ENCODE results near the gene KRTAP5-8. TPM values are rescaled to one million over a fixed set of nuclear protein-coding genes. Genes with fewer than 3 reads are reported as not detected.
A peak's percentile ranks its signal among the peaks of the same experiment; 100 is the strongest.

The KRTAP5-8 gene
- total and polyA plus RNA-seq, 2 of the 4 experiments (the other 2 are of a cell fraction): 0.07 TPM; not detected in 1

DNA sequence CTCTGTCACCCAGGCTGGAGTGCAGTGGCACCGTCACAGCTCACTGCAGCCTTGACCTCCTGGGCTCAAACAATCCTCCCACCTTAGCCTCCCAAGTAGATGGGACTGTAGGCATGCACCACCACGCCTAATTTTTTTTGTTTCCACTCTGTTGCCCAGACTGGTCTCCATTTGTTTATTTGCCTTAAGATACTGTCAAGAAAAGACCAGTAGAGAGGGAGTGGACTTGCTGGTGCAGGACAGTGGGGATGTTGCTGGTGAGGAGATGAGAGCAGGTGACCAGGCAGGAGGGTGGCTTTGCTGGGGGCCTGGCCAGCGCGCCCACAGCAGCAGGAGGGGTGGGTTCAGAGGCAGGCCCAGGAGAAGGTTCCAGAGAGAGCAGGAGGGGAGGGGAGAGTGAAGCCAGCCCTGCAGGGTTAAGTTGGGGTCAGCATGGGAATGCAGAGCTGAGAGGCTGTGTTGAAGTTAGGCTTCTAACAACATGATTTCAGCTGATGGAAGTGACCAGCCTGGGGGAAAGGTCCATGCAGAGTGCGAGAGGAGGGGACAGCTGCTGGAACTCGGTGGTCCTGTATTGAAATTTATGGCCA, 49.0 kb upstream of the KRTAP5-8 start:
- H2BK120ac ChIP-seq (ENCODE audit: low read depth, low read length): no peak overlapping the region
- no peak overlapping the region for H3K23ac ChIP-seq (ENCODE audit: low read depth, low read length)
- H2BK20ac ChIP-seq (ENCODE audit: low read depth, low read length): no peak overlapping the region
- intact Hi-C loops (cut with micrococcal nuclease): no loop called here
- H3K36me3 ChIP-seq (ENCODE audit: control insufficient read depth, insufficient read depth, low read length): peaks cover 52% of the 10 kb centered on the region
- ChIA-PET CTCF (no interaction called here), POLR2A (ENCODE audit: unreplicated experiment) (no interaction called here)
- no peak overlapping the region for H3K9ac ChIP-seq (ENCODE audit: low read depth, low read length)
- no peak overlapping the region for H2BK15ac ChIP-seq (ENCODE audit: low read depth, low read length)
- no peak overlapping the region for H3K56ac ChIP-seq (ENCODE audit: extremely low read depth, insufficient read depth, low read length)
- peaks cover 11% of the 10 kb centered on the region; the same call in 1 of the 2 replicates for H3K4me1 ChIP-seq (ENCODE audit: control insufficient read depth, insufficient read depth, low read length)
- H2BK5ac ChIP-seq (ENCODE audit: low read depth, low read length, poor library complexity, severe bottlenecking): no peak overlapping the region
- peak overlapping the region; percentile 23 for H2AK9ac ChIP-seq (replicated peaks; ENCODE audit: low read depth, low read length, poor library complexity)
- no peak overlapping the region for H3K4ac ChIP-seq (ENCODE audit: low read depth, low read length)
- DNase-seq (peak; percentile 4), ATAC-seq (ENCODE audit: low read depth) (peak; percentile 64)
- WGBS, 2 experiments (ENCODE audit: extremely low coverage in 2 of 2, insufficient read length in 1 of 2): no CpG with 5 or more reads among the region's 6 CpGs
- peaks cover 4 to 5% of the 10 kb centered on the region in 2 experiments; a peak in 2 of 4 replicates for H3K79me1 ChIP-seq (ENCODE audit: low read depth in 1 of 2, low read length in 2 of 2)
- BruUV-seq (replicated peaks): no TSS peak
- H3K4me3 ChIP-seq (ENCODE audit: insufficient read depth, low read depth, low read length): no peak overlapping the region
- H2AFZ ChIP-seq (replicated peaks; ENCODE audit: low read length, poor library complexity): peak overlapping the region; percentile 8
- no peaks in the 10 kb centered on the region; the same call in 1 of the 2 replicates for H4K20me1 ChIP-seq (ENCODE audit: insufficient read depth, low read length)
- TF ChIP-seq MXI1 (IDR thresholded peaks at IDR 0.05; ENCODE audit: borderline replicate concordance, low read depth, low read length) (no peak), MAFK (IDR thresholded peaks at IDR 0.05; ENCODE audit: low read depth, low read length) (no peak), FOS (IDR thresholded peaks at IDR 0.05; ENCODE audit: low read depth, low read length) (no peak), BHLHE40 (IDR thresholded peaks at IDR 0.05; ENCODE audit: low read depth, low read length) (no peak), MAZ (IDR thresholded peaks at IDR 0.05; ENCODE audit: borderline replicate concordance, low read depth, low read length) (no peak), ELK1 (IDR thresholded peaks at IDR 0.05; ENCODE audit: borderline replicate concordance, low read depth, low read length) (no peak), CEBPB (IDR thresholded peaks at IDR 0.05; ENCODE audit: low read depth, low read length) (no peak), RFX5 (IDR thresholded peaks at IDR 0.05; ENCODE audit: low read depth, low read length) (no peak), RAD21 (IDR thresholded peaks at IDR 0.05; ENCODE audit: low read length) (no peak), CHD1 (IDR thresholded peaks at IDR 0.05; ENCODE audit: low read depth, low read length) (no peak), NFE2L2 (IDR thresholded peaks at IDR 0.05; ENCODE audit: low read depth, low read length) (no peak), SMC3 (IDR thresholded peaks at IDR 0.05; ENCODE audit: low read depth, low read length) (no peak), USF2 (IDR thresholded peaks at IDR 0.05; ENCODE audit: low read depth, low read length) (no peak), POLR2A (IDR thresholded peaks at IDR 0.05; ENCODE audit: low read depth, low read length) (no peak), CTCF (conservative IDR thresholded peaks at IDR 0.05; ENCODE audit: low read depth, low read length) (no peak), RCOR1 (IDR thresholded peaks at IDR 0.05; ENCODE audit: insufficient replicate concordance, low read length) (no peak)
- H3K9me1 ChIP-seq (ENCODE audit: insufficient read depth, low read length): peaks cover 28% of the 10 kb centered on the region
- in situ Hi-C loops (cut with MboI; ENCODE audit: low sequenced_read_pairs): no loop called here
- H4K91ac ChIP-seq (ENCODE audit: insufficient read depth, low read depth, low read length): no peak overlapping the region
- no peak overlapping the region for H4K5ac ChIP-seq (ENCODE audit: low read depth, low read length)
- no peaks in the 10 kb centered on the region for H3K27me3 ChIP-seq (ENCODE audit: control insufficient read depth, insufficient read depth, low read length)
- H2AK5ac ChIP-seq (ENCODE audit: low read depth, low read length): no peak overlapping the region
- no peak overlapping the region for H3K18ac ChIP-seq (ENCODE audit: low read depth, low read length)
- no peak overlapping the region for H4K8ac ChIP-seq (ENCODE audit: low read depth in 2 of 2, low read length in 2 of 2)
- no peak overlapping the region for H3K27ac ChIP-seq (ENCODE audit: insufficient read depth, low read length)
- H3K9me3 ChIP-seq (ENCODE audit: control insufficient read depth, insufficient read depth, low read length): no peaks in the 10 kb centered on the region
- H3K4me2 ChIP-seq (ENCODE audit: low read depth, low read length): no peak overlapping the region
- dilution Hi-C loops (cut with HindIII; ENCODE audit: low sequenced_read_pairs, unreplicated experiment): no loop called here
- no peak overlapping the region for H3K14ac ChIP-seq (replicated peaks; ENCODE audit: low read depth, low read length)
